Measurements from ENCODE around the gene CARNS1. TPM values are rescaled to one million over a fixed set of nuclear protein-coding genes. Genes with fewer than 3 reads are reported as not detected.

The CARNS1 gene
- total RNA-seq, 4 donors from 2014 or later = 0.30 to 1.5 (median 1.0) TPM

GRCh38 chr11:67452141-67452952 lies 36.9 kb downstream of the CARNS1 start, which contains the start of gene GPR152:
TSS of gene GPR152 (minus strand) at chr11:67452729. CDS start at chr11:67452724, 5 bp downstream.
- no peak for DNase-seq (ENCODE audit: low spot score in 2 of 2)
- H3K4me3 ChIP-seq (ENCODE audit: low read depth, poor library complexity, severe bottlenecking) = no peak within 1 kb of the TSS
- TF ChIP-seq CTCF (IDR thresholded peaks at IDR 0.05) (no peak), POLR2A (IDR thresholded peaks at IDR 0.05) (no peak)
- intact Hi-C loops (cut with DNase I; ENCODE audit: low total_unique reads) = no loop called here
- WGBS, 2 donors = 69 to 76% methylated on average over 28 to 32 of the region's 33 CpGs

DNA sequence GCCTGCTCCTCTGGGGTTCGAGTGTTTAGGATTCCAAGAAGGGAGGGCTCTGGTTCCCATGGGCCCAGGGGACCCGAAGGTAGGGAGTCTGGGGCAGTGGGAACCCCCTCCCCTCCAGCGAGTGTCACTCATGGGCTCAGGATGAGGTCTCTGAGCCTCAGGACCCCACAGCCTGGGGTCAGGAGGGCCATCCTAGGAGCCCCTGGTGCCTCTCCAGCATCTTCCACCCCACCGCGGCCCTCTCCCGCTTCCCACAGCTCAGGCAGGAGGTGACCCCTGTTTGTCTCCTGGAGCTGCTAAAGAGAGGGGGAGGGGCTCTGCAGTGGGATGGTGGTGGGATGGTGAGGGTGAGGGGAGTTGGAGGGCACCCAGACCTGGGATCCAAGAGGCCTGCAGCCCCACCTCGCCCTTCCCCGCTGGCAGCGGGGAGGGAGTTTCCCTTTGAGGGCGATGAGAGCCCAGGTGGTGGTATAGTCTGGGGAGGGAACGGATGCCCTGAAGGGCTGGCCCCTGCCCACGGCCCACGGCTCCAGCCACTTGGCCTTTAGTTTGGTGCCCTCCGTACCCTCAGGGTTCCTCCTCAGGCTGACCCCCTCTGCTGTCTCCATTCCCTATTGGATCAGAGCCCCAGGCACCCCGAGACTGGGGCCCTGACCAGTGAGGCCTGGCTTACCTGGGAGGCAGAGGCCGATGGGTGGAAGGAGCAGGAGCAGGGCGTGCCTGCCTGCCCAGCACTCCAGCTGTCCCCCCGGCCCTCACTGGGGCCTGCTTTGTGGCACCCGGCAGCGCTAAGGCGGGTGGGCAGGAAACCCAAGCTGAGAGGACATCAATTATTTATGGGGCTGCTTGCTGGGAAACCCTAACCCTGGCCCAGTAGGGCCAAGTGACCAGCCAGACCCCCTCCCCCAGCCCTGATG lies 38.6 kb downstream of the CARNS1 start:
- 81 to 86% methylated on average over 18 to 21 of the region's 21 CpGs for WGBS, 2 donors
- H3K4me3 ChIP-seq (ENCODE audit: low read depth, poor library complexity, severe bottlenecking) = no peak overlapping the region
- intact Hi-C loops (cut with DNase I; ENCODE audit: low total_unique reads) = no loop called here
- DNase-seq (ENCODE audit: low spot score in 2 of 2) = no peak
- TF ChIP-seq POLR2A (IDR thresholded peaks at IDR 0.05) = no peak
- TF ChIP-seq CTCF (IDR thresholded peaks at IDR 0.05) = no peak

- no peak for TF ChIP-seq CTCF (IDR thresholded peaks at IDR 0.05)
- TF ChIP-seq POLR2A (IDR thresholded peaks at IDR 0.05) = no peak
- intact Hi-C loops (cut with DNase I; ENCODE audit: low total_unique reads) = no loop called here
- DNase-seq (ENCODE audit: low spot score in 2 of 2) = no peak
- 93 to 94% methylated on average over 3 of the region's 3 CpGs for WGBS, 2 donors
- H3K4me3 ChIP-seq (ENCODE audit: low read depth, poor library complexity, severe bottlenecking) = no peak within 1 kb of the TSS
These were observed 39.6 kb downstream of the CARNS1 start, which contains the start of gene CABP4 for GRCh38 chr11:67455054-67455453. TSS of gene CABP4 (plus strand) at chr11:67455354. CDS start at chr11:67455424, 70 bp downstream.

DNA sequence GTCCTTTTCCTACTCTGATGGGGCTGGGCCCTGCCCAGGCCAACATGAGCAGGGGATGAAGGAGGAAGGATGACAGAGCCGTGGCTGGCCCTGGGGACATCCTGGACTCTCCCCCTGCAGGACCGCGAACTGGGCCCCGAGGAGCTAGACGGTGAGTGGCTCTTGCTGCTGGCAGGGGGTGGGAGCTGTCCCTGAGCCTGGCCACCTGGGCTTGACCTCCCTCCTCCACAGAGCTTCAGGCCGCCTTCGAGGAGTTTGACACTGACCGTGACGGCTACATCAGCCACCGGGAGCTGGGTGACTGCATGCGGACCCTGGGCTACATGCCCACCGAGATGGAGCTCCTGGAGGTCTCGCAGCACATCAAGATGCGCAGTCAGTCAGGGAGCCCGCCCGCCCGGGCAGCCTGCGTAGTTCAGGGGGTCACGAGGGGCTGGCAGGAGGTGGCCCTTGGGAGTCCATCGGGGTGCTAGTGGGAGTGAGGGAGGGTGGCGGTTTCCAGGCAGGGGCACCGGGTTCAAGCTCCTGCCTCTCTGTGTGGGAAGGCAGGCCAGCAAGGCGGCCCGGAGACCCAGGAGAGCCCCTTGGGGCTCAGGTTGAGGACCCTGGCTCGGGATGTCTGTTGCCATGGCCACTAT lies 40.7 kb downstream of the CARNS1 start:
- intact Hi-C loops (cut with DNase I; ENCODE audit: low total_unique reads) = no loop called here
- 85 to 87% methylated on average over 18 to 20 of the region's 25 CpGs for WGBS, 2 donors

More for the DNA sequence above, 40.7 kb downstream of the CARNS1 start:
- DNase-seq (ENCODE audit: low spot score in 2 of 2) = no peak
- TF ChIP-seq POLR2A (IDR thresholded peaks at IDR 0.05) = no peak
- no peak for TF ChIP-seq CTCF (IDR thresholded peaks at IDR 0.05)
- H3K4me3 ChIP-seq (ENCODE audit: low read depth, poor library complexity, severe bottlenecking) = no peak overlapping the region
